Activated naive CD4-positive, alpha-beta T cell treated with anti-CD3 and anti-CD28 coated beads, Interleukin-2, amount 10 ng/mL, durations not matched to agents 7 days and 5 days (primary cell): ENCODE measurements around the gene SEMA5A.

Source experiments
- CTCF ChIA-PET: fragments of 350-600 bp; sonication (Branson Sonifier 250); formaldehyde crosslinking; loops from one replicate; lab custom pipeline; 2021; ENCODE audit warnings: antibody characterized with exemption; lab: Charles Lee
- DNase-seq: peaks from one replicate; pipeline ENCODE4 v3.0.0-alpha.2; 2020
- H3K27ac Mint-ChIP-seq: one replicate; pipeline ENCODE4 v1.8.0; 2021; ENCODE audit warnings: mild to moderate bottlenecking, moderate library complexity, mixed read lengths
- H3K27me3 Mint-ChIP-seq: one replicate; pipeline ENCODE4 v1.8.0; 2021; ENCODE audit warnings: mild to moderate bottlenecking, mixed read lengths
- H3K36me3 Mint-ChIP-seq: one replicate; pipeline ENCODE4 v1.8.0; 2021; ENCODE audit warnings: mixed read lengths
- H3K4me1 Mint-ChIP-seq: one replicate; pipeline ENCODE4 v1.8.0; 2021; ENCODE audit warnings: mixed read lengths
- H3K4me3 Mint-ChIP-seq: one replicate; pipeline ENCODE4 v1.8.0; 2021; ENCODE audit warnings: mild to moderate bottlenecking, moderate library complexity, mixed read lengths
- H3K9me3 Mint-ChIP-seq: one replicate; pipeline ENCODE4 v1.8.0; 2021; ENCODE audit warnings: mixed read lengths

Gene SEMA5A

DNA sequence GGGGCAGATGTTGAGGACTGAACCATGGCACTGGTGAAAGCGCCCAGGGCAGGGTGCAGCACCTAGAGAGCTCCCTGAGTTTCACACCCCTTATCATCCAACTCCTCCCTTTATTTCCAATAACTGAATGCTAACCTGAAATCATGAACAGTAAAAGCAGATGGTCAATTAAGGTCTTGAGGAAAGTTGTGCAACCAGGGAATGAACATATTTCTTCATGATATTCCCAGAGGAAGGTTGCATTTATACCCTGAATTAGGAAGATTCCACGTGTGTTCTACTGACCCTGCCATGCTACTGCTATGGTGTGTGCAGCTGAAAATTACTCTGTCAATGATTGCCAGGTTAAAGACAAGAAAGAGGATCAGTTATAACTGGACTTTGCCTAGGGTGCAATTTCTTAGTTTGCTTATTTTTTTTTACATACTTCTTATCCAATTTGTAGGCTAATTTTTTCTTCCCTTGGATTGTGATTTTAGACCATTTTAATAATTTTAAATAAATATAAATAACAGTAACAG, 319.8 kb downstream of the SEMA5A start:
- CTCF ChIA-PET: no interaction called here
- no peak overlapping the region for H3K27ac Mint-ChIP-seq
- no peak for DNase-seq
- H3K27me3 Mint-ChIP-seq: no peaks in the 10 kb centered on the region
- peaks cover 4% of the 10 kb centered on the region for H3K9me3 Mint-ChIP-seq
- H3K4me3 Mint-ChIP-seq: no peak overlapping the region
- H3K36me3 Mint-ChIP-seq: no peaks in the 10 kb centered on the region
- H3K4me1 Mint-ChIP-seq: no peaks in the 10 kb centered on the region

- Mint-ChIP-seq H3K36me3 (no peaks in the 10 kb centered on the region), H3K4me1 (no peaks in the 10 kb centered on the region), H3K27me3 (no peaks in the 10 kb centered on the region), H3K4me3 (no peak overlapping the region), H3K9me3 (peaks cover 10% of the 10 kb centered on the region), H3K27ac (no peak overlapping the region)
- DNase-seq: no peak
- CTCF ChIA-PET: no interaction called here
These were observed 323.6 kb downstream of the SEMA5A start for GRCh38 chr5:9222054-9222976.

GRCh38 chr5:9218358-9218757, 327.5 kb downstream of the SEMA5A start:
- no peak overlapping the region for H3K4me3 Mint-ChIP-seq
- H3K36me3 Mint-ChIP-seq: no peaks in the 10 kb centered on the region
- peaks cover 10% of the 10 kb centered on the region for H3K9me3 Mint-ChIP-seq
- CTCF ChIA-PET: no interaction called here
- DNase-seq: no peak
- H3K4me1 Mint-ChIP-seq: no peaks in the 10 kb centered on the region
- H3K27ac Mint-ChIP-seq: no peak overlapping the region
- no peaks in the 10 kb centered on the region for H3K27me3 Mint-ChIP-seq

DNA sequence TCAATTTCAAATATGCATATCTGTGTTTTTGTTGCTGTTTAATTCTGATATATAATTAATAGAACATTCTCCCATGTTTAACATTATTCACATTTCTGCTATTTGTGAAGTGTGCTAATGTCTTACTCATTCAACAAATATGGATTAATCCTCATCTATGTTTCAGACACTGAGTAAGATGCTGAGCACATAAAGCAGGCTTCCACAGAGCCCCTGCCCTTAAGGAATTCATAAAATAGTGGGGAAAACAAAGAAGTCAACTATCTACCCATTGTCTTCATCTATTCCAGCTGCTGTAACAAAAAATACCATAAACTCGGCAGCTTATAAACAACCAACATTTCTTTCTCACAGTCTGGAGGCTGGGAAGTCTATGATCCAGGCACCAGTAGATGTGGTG, 333.3 kb downstream of the SEMA5A start:
- CTCF ChIA-PET: no interaction called here
- no peak for DNase-seq
- Mint-ChIP-seq H3K4me1 (no peaks in the 10 kb centered on the region), H3K4me3 (no peak overlapping the region), H3K27ac (no peak overlapping the region), H3K27me3 (no peaks in the 10 kb centered on the region), H3K9me3 (no peaks in the 10 kb centered on the region), H3K36me3 (no peaks in the 10 kb centered on the region)

DNA sequence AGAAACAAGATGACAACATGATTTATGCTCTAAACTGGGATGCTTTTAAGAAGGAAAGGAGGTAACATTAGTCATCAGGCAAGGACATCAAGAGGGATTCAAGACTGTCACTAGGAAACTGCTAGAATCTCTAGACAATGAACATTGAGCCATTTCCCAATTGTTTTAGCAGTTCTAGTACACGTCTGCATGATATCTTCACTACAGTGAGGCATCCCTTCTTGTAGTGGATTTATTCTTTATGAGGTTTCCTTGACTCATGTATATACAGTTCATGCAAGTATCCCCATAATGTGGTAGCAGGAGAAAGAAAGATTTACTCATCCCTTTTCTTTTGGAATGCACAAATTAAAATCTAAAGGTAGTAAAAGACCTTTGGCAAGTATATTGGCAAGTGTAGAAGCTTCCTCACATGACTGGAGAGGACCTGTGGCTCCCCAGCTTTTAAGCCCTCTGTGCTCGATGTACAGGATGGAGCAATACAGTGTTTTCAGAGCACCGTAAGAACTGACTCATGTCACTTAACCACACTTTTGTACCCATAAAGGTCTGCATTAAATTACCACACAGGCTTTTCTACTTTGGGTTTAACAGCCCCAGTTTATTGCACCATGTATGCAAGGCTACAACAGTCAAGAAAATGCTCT, 335.9 kb downstream of the SEMA5A start:
- no peaks in the 10 kb centered on the region for H3K9me3 Mint-ChIP-seq
- H3K27me3 Mint-ChIP-seq: no peaks in the 10 kb centered on the region
- CTCF ChIA-PET: no interaction called here
- no peak overlapping the region for H3K27ac Mint-ChIP-seq
- H3K4me3 Mint-ChIP-seq: no peak overlapping the region
- no peaks in the 10 kb centered on the region for H3K36me3 Mint-ChIP-seq
- DNase-seq: no peak
- H3K4me1 Mint-ChIP-seq: no peaks in the 10 kb centered on the region

DNA sequence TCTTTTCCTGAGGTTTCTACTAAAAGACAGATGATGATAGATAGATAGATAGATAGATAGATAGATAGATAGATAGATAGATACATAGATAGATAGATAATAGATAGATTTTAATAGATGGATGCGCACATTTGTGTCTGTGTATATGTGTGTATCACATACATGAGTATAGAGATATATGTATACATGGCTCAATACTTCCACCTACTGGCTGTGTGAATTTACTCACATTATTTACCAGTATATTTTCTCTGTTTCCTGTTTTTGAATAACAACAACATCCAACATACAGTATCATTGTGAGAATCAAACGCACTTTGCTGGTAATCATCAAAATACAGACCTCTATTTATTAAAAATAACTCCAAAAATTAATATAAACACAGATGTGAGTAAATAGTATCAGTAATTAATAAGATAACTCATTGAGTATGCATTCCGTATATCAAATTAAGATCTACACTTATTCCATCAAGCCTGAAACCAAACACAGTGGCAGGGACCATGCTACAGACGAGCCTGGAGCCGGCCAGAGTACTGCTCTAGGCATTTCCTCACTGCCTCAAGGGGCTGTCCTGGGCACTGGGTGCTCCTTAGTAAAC, 338.0 kb downstream of the SEMA5A start:
- CTCF ChIA-PET: interaction anchor here (1.2 to 1.5 kb wide), 2 partner anchors 11 to 1280 kb away, joined by 3 to 12 read pairs; no protein-coding TSS in a partner anchor
- Mint-ChIP-seq H3K9me3 (no peaks in the 10 kb centered on the region), H3K4me3 (no peak overlapping the region), H3K4me1 (no peaks in the 10 kb centered on the region), H3K27me3 (no peaks in the 10 kb centered on the region), H3K27ac (no peak overlapping the region), H3K36me3 (no peaks in the 10 kb centered on the region)
- DNase-seq: no peak

DNA sequence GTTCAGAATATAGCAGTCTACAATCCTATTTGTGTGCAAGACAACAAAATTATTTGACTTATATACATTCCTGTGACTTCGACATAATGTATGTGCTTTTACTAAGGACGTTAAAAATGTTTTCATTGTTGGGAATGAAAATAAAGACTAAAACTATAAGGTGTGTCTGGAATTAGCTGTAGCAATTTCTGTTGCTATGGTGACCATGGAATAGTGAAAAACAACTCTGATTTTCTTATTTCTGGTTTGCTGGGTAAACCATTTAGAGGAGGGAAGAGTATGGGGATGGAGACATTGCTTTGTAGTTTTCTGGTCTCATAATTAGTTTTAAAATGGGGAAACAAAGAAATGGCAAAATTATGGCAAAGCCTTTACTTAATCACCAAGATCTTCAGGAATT, 343.2 kb downstream of the SEMA5A start:
- H3K4me3 Mint-ChIP-seq: no peak overlapping the region
- no peaks in the 10 kb centered on the region for H3K36me3 Mint-ChIP-seq
- no peak overlapping the region for H3K27ac Mint-ChIP-seq
- DNase-seq: no peak
- H3K9me3 Mint-ChIP-seq: no peaks in the 10 kb centered on the region
- CTCF ChIA-PET: interaction anchor here (0.5 kb wide), 1 partner anchor 57 kb away, joined by 3 read pairs; no protein-coding TSS in a partner anchor
- no peaks in the 10 kb centered on the region for H3K4me1 Mint-ChIP-seq
- no peaks in the 10 kb centered on the region for H3K27me3 Mint-ChIP-seq

DNA sequence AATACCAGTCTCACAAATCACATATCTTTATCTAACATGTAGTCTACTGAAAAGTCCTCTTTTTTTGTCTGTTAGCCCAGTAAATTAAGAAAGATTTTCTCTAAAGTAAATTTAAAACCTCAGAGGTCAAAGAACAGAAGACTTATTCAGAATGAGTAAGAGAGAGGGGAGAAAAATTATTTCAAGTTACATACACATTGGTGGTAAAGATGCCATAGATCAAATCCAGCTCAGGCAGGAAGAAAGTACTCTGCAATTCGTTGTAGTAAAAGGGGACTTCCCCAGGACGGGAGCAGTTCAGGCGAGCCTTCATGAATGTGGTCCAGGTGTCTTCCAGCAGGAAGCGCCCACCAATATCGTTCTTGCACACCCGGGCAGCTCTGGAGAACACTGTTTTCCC, 344.1 kb downstream of the SEMA5A start:
- DNase-seq: no peak
- Mint-ChIP-seq H3K27me3 (no peaks in the 10 kb centered on the region), H3K9me3 (no peaks in the 10 kb centered on the region), H3K4me1 (no peaks in the 10 kb centered on the region), H3K4me3 (no peak overlapping the region), H3K27ac (no peak overlapping the region), H3K36me3 (no peaks in the 10 kb centered on the region)
- CTCF ChIA-PET: no interaction called here

DNA sequence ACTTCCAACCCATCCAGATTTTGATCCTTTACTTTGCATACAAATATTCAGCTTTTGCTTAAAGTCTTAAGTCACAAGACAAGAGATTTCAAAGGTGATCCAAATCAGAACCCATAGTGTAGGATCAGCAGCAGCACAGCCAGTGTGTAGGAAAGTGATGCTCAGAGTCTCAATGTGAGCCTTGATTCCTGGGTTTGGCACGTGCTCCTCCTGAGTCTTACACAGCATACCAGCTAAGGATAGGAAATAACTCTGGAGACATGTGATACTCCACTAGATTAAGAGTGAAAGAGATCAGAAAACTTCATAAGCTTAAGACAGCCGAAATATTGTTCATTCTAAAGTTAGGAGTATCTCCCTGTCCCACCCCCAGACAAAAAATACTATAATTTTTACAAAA, 344.9 kb downstream of the SEMA5A start:
- CTCF ChIA-PET: no interaction called here

GRCh38 chr5:9198394-9198793, 347.5 kb downstream of the SEMA5A start:
- Mint-ChIP-seq H3K9me3 (no peaks in the 10 kb centered on the region), H3K27ac (no peak overlapping the region), H3K4me1 (no peaks in the 10 kb centered on the region), H3K36me3 (no peaks in the 10 kb centered on the region), H3K4me3 (no peak overlapping the region), H3K27me3 (no peaks in the 10 kb centered on the region)
- CTCF ChIA-PET: no interaction called here
- DNase-seq: no peak

More for the DNA sequence above, 344.9 kb downstream of the SEMA5A start:
- DNase-seq: no peak
- H3K4me1 Mint-ChIP-seq: no peaks in the 10 kb centered on the region
- no peak overlapping the region for H3K4me3 Mint-ChIP-seq
- H3K27ac Mint-ChIP-seq: no peak overlapping the region
- H3K36me3 Mint-ChIP-seq: no peaks in the 10 kb centered on the region
- H3K27me3 Mint-ChIP-seq: no peaks in the 10 kb centered on the region
- H3K9me3 Mint-ChIP-seq: no peaks in the 10 kb centered on the region

DNA sequence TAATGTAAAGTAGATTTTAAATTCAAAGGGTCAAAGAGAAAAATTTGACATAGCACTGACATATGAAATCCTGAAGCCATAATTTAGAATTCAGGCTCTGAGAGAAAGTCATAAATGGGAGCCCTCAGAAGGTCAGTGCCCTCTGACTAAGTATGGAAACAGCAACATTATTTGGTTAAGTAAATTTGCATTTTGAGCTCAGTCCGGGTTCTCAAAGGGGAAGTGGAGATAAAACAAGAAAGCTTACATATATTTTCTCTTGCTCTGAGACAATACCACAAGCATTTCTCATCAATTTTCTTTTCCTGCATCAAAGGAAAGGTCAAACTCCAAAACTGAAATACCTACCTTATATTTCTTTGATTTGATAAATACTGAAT, 348.0 kb downstream of the SEMA5A start:
- CTCF ChIA-PET: no interaction called here
- H3K4me3 Mint-ChIP-seq: no peak overlapping the region
- H3K27me3 Mint-ChIP-seq: no peaks in the 10 kb centered on the region
- H3K9me3 Mint-ChIP-seq: no peaks in the 10 kb centered on the region
- H3K4me1 Mint-ChIP-seq: no peaks in the 10 kb centered on the region
- no peak overlapping the region for H3K27ac Mint-ChIP-seq
- H3K36me3 Mint-ChIP-seq: no peaks in the 10 kb centered on the region
- no peak for DNase-seq

GRCh38 chr5:9196403-9197227, 349.3 kb downstream of the SEMA5A start:
- H3K27ac Mint-ChIP-seq: no peak overlapping the region
- no peaks in the 10 kb centered on the region for H3K9me3 Mint-ChIP-seq
- H3K4me1 Mint-ChIP-seq: no peaks in the 10 kb centered on the region
- no peaks in the 10 kb centered on the region for H3K36me3 Mint-ChIP-seq
- H3K4me3 Mint-ChIP-seq: no peak overlapping the region
- CTCF ChIA-PET: interaction anchor here (0.8 kb wide), 1 partner anchor 10 kb away, joined by 3 read pairs; no protein-coding TSS in a partner anchor
- H3K27me3 Mint-ChIP-seq: no peaks in the 10 kb centered on the region
- DNase-seq: no peak

DNA sequence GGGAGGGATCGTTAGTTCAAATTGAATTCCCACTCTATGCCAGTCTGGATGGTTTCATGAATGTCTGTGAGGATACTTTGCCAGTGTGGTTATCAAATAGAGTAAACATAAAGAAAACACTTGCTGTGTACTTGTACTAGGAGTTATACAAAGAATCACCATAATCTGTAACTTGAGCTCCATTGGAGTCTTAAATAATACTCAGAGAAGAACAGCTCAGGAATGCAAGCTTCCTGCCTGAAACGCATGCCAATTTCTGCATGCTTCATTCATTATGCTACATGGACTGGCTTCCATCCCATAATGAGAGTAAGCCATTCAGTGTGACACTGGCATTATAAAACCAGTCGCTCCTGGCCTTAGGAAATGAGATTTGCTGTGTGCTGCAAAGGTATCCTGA, 351.4 kb downstream of the SEMA5A start:
- CTCF ChIA-PET: no interaction called here

DNA sequence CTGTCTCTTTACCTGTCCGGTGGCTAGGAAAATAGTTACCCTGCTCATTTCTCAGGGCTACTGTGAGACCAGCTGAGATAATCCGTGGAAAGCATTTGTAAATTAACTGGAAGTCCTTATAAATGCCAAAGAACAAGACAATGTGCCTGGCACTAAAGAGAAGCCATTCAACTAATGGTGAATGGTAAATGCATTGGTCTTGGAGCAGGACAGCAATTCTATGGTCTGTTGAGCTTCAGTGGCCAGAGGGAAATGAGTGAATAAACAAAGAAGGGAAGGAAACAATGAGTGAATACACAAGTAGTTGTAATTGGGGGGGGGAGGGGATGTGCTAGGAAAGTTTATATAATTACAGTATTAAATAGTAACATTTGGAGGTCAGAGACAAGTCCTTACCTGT, 353.6 kb downstream of the SEMA5A start:
- H3K27me3 Mint-ChIP-seq: no peaks in the 10 kb centered on the region
- no peak overlapping the region for H3K27ac Mint-ChIP-seq
- CTCF ChIA-PET: no interaction called here
- no peaks in the 10 kb centered on the region for H3K4me1 Mint-ChIP-seq
- H3K36me3 Mint-ChIP-seq: no peaks in the 10 kb centered on the region
- DNase-seq: no peak
- no peaks in the 10 kb centered on the region for H3K9me3 Mint-ChIP-seq
- H3K4me3 Mint-ChIP-seq: no peak overlapping the region

More for the DNA sequence above, 351.4 kb downstream of the SEMA5A start:
- no peak overlapping the region for H3K4me3 Mint-ChIP-seq
- H3K27me3 Mint-ChIP-seq: no peaks in the 10 kb centered on the region
- no peaks in the 10 kb centered on the region for H3K36me3 Mint-ChIP-seq
- no peaks in the 10 kb centered on the region for H3K9me3 Mint-ChIP-seq
- no peak overlapping the region for H3K27ac Mint-ChIP-seq
- H3K4me1 Mint-ChIP-seq: no peaks in the 10 kb centered on the region
- no peak for DNase-seq
